Psoas muscle (tissue), 8 donors: ENCODE results near the gene EPB41. TPM values are rescaled to one million over a fixed set of nuclear protein-coding genes. Genes with fewer than 3 reads are reported as not detected.
"Not testable (repeated sequence)": the region's sequence is repeated elsewhere in the genome, so short reads cannot be mapped to it uniquely, and the experiment has no call there.

Experiments
- ATAC-seq, 4 donors: fragments of 200-7000 bp; cut with Tn5 transposase; one replicate each; pipeline ENCODE4 v1.9.1; 2020; ENCODE audit warnings: moderate library complexity in 3 of 4, mild to moderate bottlenecking in 2 of 4
- DNase-seq, 2 donors: peaks; one replicate each; pipeline ENCODE4 v3.0.0-alpha.2; 2020
- H3K27ac ChIP-seq: fragments of 200-600 bp; one replicate; pipeline ENCODE4 v1.8.0; 2022
- H3K27me3 ChIP-seq, 3 donors: fragments of 200-600 bp in 1 of 3; one replicate each; pipeline versions ENCODE4 v1.6.1 to v1.8.0; 2013 to 2022; ENCODE audit warnings: low read length in 2 of 3, mild to moderate bottlenecking in 2 of 3, moderate library complexity in 1 of 3; ENCODE audit not compliant: insufficient read depth in 3 of 3
- H3K36me3 ChIP-seq, 2 donors: fragments of 200-600 bp in 1 of 2; one replicate each; pipeline versions ENCODE4 v1.6.1 to v1.8.0; 2013 to 2022; ENCODE audit warnings: low read depth in 1 of 2, mild to moderate bottlenecking in 1 of 2, moderate library complexity in 1 of 2; ENCODE audit not compliant: insufficient read depth in 1 of 2
- H3K4me1 ChIP-seq: fragments of 200-600 bp; one replicate; pipeline ENCODE4 v1.8.0; 2022
- H3K4me3 ChIP-seq: fragments of 200-600 bp; one replicate; pipeline ENCODE4 v1.8.0; 2022; ENCODE audit warnings: mild to moderate bottlenecking
- H3K9me3 ChIP-seq: fragments of 200-600 bp; one replicate; pipeline ENCODE4 v1.8.0; 2022
- WGBS, 3 donors: extraction: QIAGEN DNeasy Blood & Tissue Kit; methylation state at CpG; one replicate each; pipeline versions ENCODE4 v1.1.6 to v1.1.7; 2013; 5-methylcytosine and 5-hydroxymethylcytosine counted together
- intact Hi-C, 2 donors: fragments of 100-400 bp; cut with DNase I; formaldehyde crosslinking; loops; one replicate each; pipeline versions ENCODE4 v1.11.0 to v1.14.2; 2022
- polyA plus RNA-seq, 3 donors: library from polyadenylated mRNA; stranded (reverse); fragments of 200-250 nt; gene quantifications; one replicate each; pipeline ENCODE4 v1.2.3, GENCODE V29; 2013
- total RNA-seq, 4 donors: library from RNA; stranded (reverse); fragmentation: NEBNext Ultra II Directional in 2 of 4; extraction: Animal tissue kit (Norgen Biotek cat#: 25700) in 2 of 4; gene quantifications; one replicate each; pipeline versions ENCODE4 v1.2.1 to v1.2.4, GENCODE V29; 2021 to 2023
- TF ChIP-seq, protein P1 (sequence below): fragments of 200-600 bp; IDR thresholded peaks from one replicate; pipeline ENCODE4 v1.8.0; 2022; ENCODE audit warnings: antibody characterized with exemption
- donor health status: healthy with polysubstance abuse.
- donor health status: DM: no; HTN: no; CAD: no; lungs with moderate emphysema.
- donor health status: Bipolar disorder and iron deficiency.
- donor health status: healthy.
- donor health status: DM: yes; HTN: yes; CAD: no.
- donor health status: DM: no; HTN: no; CAD: no.
- donor health status: DM: no; HTN: no; CAD: no.
- donor health status: DM: yes; HTN: yes; CAD: no.

The EPB41 gene
- total and polyA plus RNA-seq, 7 donors, result 2.0 to 28.2 (median 18.0) TPM

DNA sequence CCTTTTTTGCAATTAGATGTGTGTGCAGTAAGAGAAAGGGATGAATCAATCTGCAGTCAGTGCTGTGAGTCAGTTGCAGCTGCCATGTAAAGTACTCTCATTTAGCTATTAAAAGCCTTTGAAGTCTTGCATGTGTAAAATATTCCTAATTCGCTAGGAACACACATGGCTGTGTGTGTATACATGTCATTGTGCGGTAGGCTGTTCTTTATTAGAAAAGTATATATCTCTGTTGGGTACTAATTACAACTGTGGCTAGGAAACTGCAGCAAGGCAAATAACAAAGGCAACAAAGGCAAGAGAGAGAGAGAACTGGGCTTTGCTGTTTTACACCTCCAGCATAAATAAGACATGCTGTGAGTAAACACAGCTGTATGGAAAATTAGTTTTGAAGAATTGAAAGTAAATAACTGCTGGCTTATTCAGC lies 41.7 kb downstream of the EPB41 start:
- ATAC-seq, result peak in 2 of 4 donors; percentile 42 to 44
- H3K36me3 ChIP-seq, result no peaks in the 10 kb centered on the region
- H3K9me3 ChIP-seq, result no peaks in the 10 kb centered on the region
- no peaks in the 10 kb centered on the region for H3K27me3 ChIP-seq
- DNase-seq, result no peak
- H3K4me1 ChIP-seq, result no peaks in the 10 kb centered on the region
- WGBS, 3 donors, result 87 to 94% (median 91%) methylated on average over 2 of the region's 2 CpGs
- TF ChIP-seq, protein P1, sequence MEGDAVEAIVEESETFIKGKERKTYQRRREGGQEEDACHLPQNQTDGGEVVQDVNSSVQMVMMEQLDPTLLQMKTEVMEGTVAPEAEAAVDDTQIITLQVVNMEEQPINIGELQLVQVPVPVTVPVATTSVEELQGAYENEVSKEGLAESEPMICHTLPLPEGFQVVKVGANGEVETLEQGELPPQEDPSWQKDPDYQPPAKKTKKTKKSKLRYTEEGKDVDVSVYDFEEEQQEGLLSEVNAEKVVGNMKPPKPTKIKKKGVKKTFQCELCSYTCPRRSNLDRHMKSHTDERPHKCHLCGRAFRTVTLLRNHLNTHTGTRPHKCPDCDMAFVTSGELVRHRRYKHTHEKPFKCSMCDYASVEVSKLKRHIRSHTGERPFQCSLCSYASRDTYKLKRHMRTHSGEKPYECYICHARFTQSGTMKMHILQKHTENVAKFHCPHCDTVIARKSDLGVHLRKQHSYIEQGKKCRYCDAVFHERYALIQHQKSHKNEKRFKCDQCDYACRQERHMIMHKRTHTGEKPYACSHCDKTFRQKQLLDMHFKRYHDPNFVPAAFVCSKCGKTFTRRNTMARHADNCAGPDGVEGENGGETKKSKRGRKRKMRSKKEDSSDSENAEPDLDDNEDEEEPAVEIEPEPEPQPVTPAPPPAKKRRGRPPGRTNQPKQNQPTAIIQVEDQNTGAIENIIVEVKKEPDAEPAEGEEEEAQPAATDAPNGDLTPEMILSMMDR, result no peak
- intact Hi-C loops, result no loop called here
- H3K27ac ChIP-seq, result no peak overlapping the region
- H3K4me3 ChIP-seq, result no peak overlapping the region

DNA sequence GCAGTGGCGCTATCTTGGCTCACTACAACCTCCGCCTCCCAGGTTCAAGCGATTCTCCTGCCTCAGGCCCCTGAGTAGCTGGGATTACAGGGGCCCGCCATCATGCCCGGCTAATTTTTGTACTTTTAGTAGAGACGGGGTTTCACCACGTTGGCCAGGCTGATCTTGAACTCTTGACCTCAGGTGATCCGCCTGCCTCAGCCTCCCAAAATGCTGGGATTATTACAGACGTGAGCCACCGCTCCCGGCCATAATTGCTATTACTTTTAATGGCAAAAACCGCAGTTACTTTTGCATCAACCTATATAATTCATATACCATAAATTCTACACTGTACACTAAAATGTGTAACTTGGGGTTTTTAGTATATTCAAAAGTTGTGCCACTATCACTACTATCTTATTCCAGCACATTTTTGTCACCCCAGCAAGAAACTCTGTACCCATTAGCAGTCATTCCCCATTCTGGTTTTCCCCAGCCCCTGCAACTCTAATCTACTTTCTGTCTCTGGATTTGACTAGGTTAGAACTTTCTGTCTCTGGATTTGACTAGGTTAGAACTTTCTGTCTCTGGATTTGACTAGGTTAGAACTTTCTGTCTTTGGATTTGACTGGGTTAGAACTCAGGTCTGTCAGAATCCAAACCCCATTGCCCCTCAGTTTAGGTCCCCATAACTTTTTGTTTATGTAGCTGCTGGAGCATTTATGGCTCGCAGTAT lies 47.9 kb downstream of the EPB41 start:
- WGBS, 3 donors, result 87 to 93% (median 88%) methylated on average over 13 of the region's 13 CpGs
- DNase-seq, H3K4me3 ChIP-seq, H3K9me3 ChIP-seq, H3K27ac ChIP-seq, ATAC-seq, H3K36me3 ChIP-seq, intact Hi-C loops, H3K4me1 ChIP-seq, H3K27me3 ChIP-seq: not testable (repeated sequence)

DNA sequence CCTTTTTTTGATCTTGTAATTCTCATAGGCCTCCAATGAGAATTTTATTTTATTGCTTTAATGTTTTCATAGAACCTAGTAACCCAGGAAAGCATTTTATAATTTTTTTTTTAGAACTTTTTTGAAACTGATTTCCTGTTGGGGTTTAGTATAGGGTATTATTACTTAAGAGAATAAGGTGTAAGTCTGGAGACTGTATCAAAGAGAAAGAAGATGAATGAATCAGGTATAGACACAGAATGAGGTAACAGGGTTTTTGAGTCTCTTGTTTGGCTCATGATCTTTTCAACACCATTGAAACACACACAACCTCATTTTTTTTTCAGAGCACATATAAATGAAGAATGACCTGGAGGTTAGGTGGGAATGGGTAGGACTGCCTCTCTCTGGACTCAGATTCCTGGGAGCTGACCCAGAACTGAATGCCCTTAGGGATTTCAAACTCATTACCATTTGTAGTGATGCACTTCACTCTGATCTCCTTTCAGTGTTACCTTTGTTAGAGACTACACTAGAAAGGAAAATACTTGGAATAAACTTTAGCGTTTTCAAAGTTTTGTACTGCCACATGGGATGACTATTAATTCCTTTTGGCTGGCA lies 51.0 kb downstream of the EPB41 start:
- intact Hi-C loops, result no loop called here
- Histone ChIP-seq H3K9me3 (no peaks in the 10 kb centered on the region), H3K4me3 (no peak overlapping the region), H3K36me3 (no peaks in the 10 kb centered on the region), H3K4me1 (no peaks in the 10 kb centered on the region), H3K27ac (no peak overlapping the region), H3K27me3 (no peaks in the 10 kb centered on the region)
- ATAC-seq, result no peak
- TF ChIP-seq, protein P1, result no peak
- 68 to 77% (median 76%) methylated on average over 1 of the region's 1 CpG for WGBS, 3 donors
- no peak for DNase-seq

DNA sequence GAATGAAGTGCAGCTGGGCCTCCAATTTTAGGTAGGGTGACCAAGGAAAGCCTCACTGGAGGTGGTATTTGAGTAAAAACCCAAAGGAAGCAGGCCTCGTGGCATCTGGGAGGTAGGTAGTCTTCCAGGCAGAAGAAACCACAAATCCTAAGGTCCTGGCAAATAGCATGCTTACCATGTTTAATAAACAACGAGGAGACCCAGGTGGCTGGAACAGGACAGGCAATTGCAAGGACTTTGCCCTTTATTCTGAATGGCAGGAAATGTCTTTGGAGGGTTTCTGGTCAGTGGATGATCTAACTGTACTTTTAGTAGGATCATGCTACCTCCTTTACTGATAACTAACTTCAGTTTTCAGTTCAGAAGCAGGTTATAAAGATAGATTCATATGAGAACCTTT lies 52.2 kb downstream of the EPB41 start:
- H3K9me3 ChIP-seq, result no peaks in the 10 kb centered on the region
- TF ChIP-seq, protein P1, result no peak
- no peak for ATAC-seq
- no peak overlapping the region for H3K27ac ChIP-seq
- intact Hi-C loops, result no loop called here
- no peaks in the 10 kb centered on the region for H3K36me3 ChIP-seq
- H3K4me3 ChIP-seq, result no peak overlapping the region
- WGBS, 3 donors, result 75 to 80% (median 78%) methylated on average over 2 of the region's 2 CpGs
- no peak for DNase-seq
- no peaks in the 10 kb centered on the region for H3K27me3 ChIP-seq
- no peaks in the 10 kb centered on the region for H3K4me1 ChIP-seq

DNA sequence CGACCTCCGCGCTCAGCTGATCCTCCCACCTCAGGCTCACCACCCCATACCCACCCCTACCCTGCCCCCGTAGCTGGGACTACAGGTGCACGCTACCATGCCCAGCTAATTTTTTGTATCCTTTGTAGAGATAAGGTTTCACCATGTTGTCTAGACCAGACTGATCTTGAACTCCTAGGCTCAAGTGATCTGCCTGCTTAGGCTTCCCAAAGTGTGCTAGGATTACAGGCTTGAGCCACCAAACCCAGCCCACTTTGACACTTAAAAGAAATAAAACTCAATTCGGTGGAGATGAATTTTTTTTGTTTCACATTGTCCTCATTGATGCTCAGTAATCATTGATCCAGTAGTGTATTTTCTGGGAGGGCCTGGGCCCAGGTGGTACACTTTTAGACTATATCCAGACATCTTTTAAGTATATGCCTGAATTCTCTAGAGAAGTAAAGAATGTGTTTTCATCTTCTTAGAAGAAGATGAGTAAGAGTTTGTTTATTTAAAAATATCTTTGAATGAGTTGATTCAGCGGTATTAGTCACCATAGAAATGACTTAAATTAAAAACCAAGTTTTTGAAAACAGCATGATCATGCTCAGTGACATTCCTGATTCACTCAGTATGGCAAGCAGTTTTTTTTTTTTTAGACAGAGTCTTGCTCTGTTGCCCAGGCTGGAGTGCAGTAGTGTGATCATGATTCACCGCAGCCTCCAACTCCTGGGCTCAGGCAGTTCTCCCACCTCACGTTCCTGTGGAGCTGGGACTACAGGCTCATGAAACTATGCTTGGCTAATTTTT lies 57.8 kb downstream of the EPB41 start:
- H3K27me3 ChIP-seq, result no peaks in the 10 kb centered on the region
- no peak overlapping the region for H3K4me3 ChIP-seq
- 60 to 77% (median 72%) methylated on average over 9 of the region's 9 CpGs for WGBS, 3 donors
- H3K9me3 ChIP-seq, result no peaks in the 10 kb centered on the region
- no peaks in the 10 kb centered on the region for H3K4me1 ChIP-seq
- intact Hi-C loops, result no loop called here
- H3K27ac ChIP-seq, result no peak overlapping the region
- TF ChIP-seq, protein P1, result no peak
- ATAC-seq (peak in 1 of 4 donors; percentile 33), DNase-seq (no peak)
- no peaks in the 10 kb centered on the region for H3K36me3 ChIP-seq
